ENCODE measurements around the gene LGALS3BP. TPM values are rescaled to one million over a fixed set of nuclear protein-coding genes. Genes with fewer than 3 reads are reported as not detected.
A peak's percentile ranks its signal among the peaks of the same experiment; 100 is the strongest.

LGALS3BP gene
- total RNA-seq, 1 experiment from 2014 or later = 389 TPM

GRCh38 chr17:78971756-78972506 is 7.8 kb downstream of the LGALS3BP start:
- H3K27me3 ChIP-seq (ENCODE audit: insufficient read depth, low read length) = no peaks in the 10 kb centered on the region
- H4K20me1 ChIP-seq (ENCODE audit: insufficient read depth) = no peaks in the 10 kb centered on the region
- peak overlapping the region; percentile 13; the same call in 1 of the 2 replicates for H3K27ac ChIP-seq (ENCODE audit: low read depth, low read length)
- DNase-seq (ENCODE audit: low read depth, low spot score) (no peak), ATAC-seq (0 out of 2 replicates have a peak, but pooled peaks have one; percentile 2)
- no peak overlapping the region for H2AFZ ChIP-seq (ENCODE audit: low read depth, low read length, poor library complexity, severe bottlenecking)
- H3K36me3 ChIP-seq (ENCODE audit: control insufficient read depth in 1 of 2, insufficient read depth in 2 of 2, low read length in 2 of 2) = peaks cover 23 to 37% of the 10 kb centered on the region in 2 experiments; a peak in 3 of 4 replicates
- BruUV-seq (replicated peaks) = no TSS peak
- no peaks in the 10 kb centered on the region for H3K9me3 ChIP-seq (ENCODE audit: control insufficient read depth in 1 of 2, insufficient read depth in 1 of 2, low read depth in 1 of 2, low read length in 2 of 2)
- no peak overlapping the region for H3K4me3 ChIP-seq (replicated peaks in 1 of 2; ENCODE audit: low read depth in 1 of 2, low read length in 2 of 2)
- no peak overlapping the region for H3K4me2 ChIP-seq (ENCODE audit: low read length)
- ChIA-PET POLR2A (interaction anchor here (0.8 to 1.1 kb wide), 4 partner anchors 8 to 195 kb away, joined by 3 to 5 read pairs (median 4); partner anchors contain the start of gene LGALS3BP), RAD21 (ENCODE audit: low non-redundant PET in 1 of 2, low total read pairs in 2 of 2, uncharacterized antibody in 2 of 2, unreplicated experiment in 2 of 2) (interaction anchor here (0.9 to 3.1 kb wide), 3 partner anchors 89 to 108 kb away, joined by 3 to 14 read pairs (median 4); no protein-coding TSS in a partner anchor), CTCF (interaction anchor here (0.7 to 2.6 kb wide), 17 partner anchors 8 to 475 kb away, joined by 3 to 39 read pairs (median 5); partner anchors contain the start of gene LGALS3BP)
- H3K9ac ChIP-seq (ENCODE audit: low read length) = no peak overlapping the region
- H3K9me2 ChIP-seq (ENCODE audit: insufficient read depth) = no peaks in the 10 kb centered on the region
- intact Hi-C loops (cut with micrococcal nuclease) = loop anchor here (1.0 to 2.0 kb wide), 3 partner anchors 107 to 475 kb away; no protein-coding TSS in a partner anchor
- TF ChIP-seq EZH2phosphoT487 (IDR thresholded peaks at IDR 0.05; ENCODE audit: borderline replicate concordance) (no peak), RAD21 (IDR thresholded peaks at IDR 0.05; ENCODE audit: low read depth) (no peak), POLR2AphosphoS5 (IDR thresholded peaks at IDR 0.05; ENCODE audit: low read depth, low read length) (no peak), POLR2A (IDR thresholded peaks at IDR 0.05; ENCODE audit: borderline replicate concordance, extremely low read depth, insufficient read depth, insufficient read length) (no peak), FOSL1 (IDR thresholded peaks at IDR 0.05; ENCODE audit: low read depth) (no peak), MAX (IDR thresholded peaks at IDR 0.05) (no peak), EZH2 (IDR thresholded peaks at IDR 0.05) (no peak), SIN3A (IDR thresholded peaks at IDR 0.05; ENCODE audit: low read depth) (no peak), CTCF (IDR thresholded peaks at IDR 0.05 in 2 of 3, conservative IDR thresholded peaks at IDR 0.05 in 1 of 3; ENCODE audit: borderline replicate concordance in 1 of 3, insufficient read depth in 1 of 3, low read depth in 2 of 3, low read length in 2 of 3) (no peak), CBX3 (IDR thresholded peaks at IDR 0.05; ENCODE audit: low read depth) (no peak), YY1 (IDR thresholded peaks at IDR 0.05; ENCODE audit: extremely low read depth, insufficient replicate concordance, low read depth, low read length) (no peak), ELF1 (IDR thresholded peaks at IDR 0.05; ENCODE audit: borderline replicate concordance, low read depth) (no peak), ZBTB33 (IDR thresholded peaks at IDR 0.05; ENCODE audit: extremely low read depth, insufficient replicate concordance, low read length) (no peak), CEBPB (IDR thresholded peaks at IDR 0.05; ENCODE audit: low read depth) (no peak), ZNF274 (IDR thresholded peaks at IDR 0.05; ENCODE audit: low read depth, low read length) (no peak), ATF3 (IDR thresholded peaks at IDR 0.05) (no peak), EGR1 (IDR thresholded peaks at IDR 0.05; ENCODE audit: low read depth) (no peak)
- TF ChIP-seq, protein P1, sequence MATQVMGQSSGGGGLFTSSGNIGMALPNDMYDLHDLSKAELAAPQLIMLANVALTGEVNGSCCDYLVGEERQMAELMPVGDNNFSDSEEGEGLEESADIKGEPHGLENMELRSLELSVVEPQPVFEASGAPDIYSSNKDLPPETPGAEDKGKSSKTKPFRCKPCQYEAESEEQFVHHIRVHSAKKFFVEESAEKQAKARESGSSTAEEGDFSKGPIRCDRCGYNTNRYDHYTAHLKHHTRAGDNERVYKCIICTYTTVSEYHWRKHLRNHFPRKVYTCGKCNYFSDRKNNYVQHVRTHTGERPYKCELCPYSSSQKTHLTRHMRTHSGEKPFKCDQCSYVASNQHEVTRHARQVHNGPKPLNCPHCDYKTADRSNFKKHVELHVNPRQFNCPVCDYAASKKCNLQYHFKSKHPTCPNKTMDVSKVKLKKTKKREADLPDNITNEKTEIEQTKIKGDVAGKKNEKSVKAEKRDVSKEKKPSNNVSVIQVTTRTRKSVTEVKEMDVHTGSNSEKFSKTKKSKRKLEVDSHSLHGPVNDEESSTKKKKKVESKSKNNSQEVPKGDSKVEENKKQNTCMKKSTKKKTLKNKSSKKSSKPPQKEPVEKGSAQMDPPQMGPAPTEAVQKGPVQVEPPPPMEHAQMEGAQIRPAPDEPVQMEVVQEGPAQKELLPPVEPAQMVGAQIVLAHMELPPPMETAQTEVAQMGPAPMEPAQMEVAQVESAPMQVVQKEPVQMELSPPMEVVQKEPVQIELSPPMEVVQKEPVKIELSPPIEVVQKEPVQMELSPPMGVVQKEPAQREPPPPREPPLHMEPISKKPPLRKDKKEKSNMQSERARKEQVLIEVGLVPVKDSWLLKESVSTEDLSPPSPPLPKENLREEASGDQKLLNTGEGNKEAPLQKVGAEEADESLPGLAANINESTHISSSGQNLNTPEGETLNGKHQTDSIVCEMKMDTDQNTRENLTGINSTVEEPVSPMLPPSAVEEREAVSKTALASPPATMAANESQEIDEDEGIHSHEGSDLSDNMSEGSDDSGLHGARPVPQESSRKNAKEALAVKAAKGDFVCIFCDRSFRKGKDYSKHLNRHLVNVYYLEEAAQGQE (IDR thresholded peaks at IDR 0.05; ENCODE audit: low read depth) = no peak
- H3K4me1 ChIP-seq (ENCODE audit: control insufficient read depth in 1 of 2, insufficient read depth in 2 of 2, low read length in 2 of 2) = peaks cover 9 to 36% of the 10 kb centered on the region in 2 experiments; a peak in 3 of 4 replicates
- peaks cover 15% of the 10 kb centered on the region; the same call in 1 of the 2 replicates for H3K79me2 ChIP-seq (ENCODE audit: insufficient read depth, low read length)
